ENCODE results near the gene WDR7.

The WDR7 gene

DNA sequence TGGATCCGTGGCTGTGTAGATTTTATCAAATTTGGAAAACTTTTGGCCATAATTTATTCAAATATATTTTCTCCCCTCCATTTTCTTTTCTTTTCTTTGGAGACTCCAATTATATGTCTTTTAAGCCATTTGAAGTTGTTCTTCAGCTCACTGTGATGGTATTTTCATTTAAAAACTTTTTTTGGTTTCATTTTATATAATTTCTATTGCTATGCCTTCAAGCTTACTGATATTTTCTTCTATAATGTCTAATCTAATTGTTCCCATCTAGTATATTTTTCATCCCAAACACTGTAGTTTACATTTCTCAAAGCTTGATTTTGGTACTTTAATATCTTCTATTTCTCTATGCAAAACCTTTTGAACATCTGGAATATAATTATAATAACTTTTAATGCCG is 72.5 kb downstream of the WDR7 start:
- no peak for DNase-seq

DNA sequence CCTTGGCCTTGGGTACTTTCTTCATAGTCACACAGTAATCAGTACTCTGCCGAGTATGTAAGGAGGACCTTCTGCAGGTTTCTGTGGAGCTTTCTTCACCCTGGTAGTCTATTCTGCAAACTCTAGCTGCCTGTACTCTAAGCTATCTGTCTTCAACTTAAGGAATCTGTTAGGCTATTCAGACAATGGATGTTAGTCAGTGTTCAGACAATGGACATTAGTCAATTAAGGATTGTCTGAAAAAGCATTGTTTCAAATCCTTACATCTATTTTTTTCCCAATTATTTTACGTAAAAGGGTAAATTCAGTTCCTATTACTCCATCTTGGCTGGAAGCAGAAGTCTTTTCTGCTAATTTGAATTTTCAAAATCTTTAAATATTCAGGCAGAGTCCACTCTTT is 75.7 kb downstream of the WDR7 start:
- DNase-seq, result no peak

DNA sequence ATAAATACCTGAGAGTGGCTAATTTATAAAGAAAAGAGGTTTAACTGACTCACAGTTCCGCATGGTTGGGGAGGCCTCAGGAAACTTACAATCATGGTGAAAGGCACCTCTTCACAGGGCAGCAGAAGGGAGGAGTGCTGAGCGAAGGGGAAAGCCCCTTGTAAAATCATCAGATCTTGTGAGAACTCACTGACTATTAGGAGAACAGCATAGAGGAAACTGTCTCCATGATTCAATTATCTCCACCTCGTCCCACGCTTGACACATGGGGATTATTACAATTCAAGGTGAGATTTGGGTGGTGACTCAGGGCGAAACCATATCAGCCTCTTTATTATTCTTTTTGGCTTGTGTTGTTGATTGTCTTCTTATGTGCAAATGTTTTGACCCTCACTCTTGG is 76.2 kb downstream of the WDR7 start:
- DNase-seq, result no peak

GRCh38 chr18:56728741-56729140 is 77.6 kb downstream of the WDR7 start:
- DNase-seq, result no peak

DNA sequence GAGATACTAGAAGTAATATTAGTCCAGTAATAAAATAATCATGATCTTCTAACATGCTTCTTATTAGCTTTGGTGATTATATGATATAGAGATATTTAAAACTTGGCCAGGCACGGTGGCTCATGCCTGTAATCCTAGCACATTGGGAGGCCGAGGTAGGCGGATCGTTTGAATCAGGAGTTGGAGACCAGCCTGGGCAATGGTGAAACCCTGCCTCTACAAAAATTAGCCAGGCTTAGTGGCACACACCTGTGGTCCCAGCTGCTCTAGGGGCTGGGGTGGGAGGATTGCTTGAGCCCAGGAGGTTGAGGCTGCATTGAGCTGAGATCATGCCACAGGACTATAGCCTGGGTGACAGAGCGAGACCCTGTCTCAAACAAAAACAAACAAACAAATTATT is 87.0 kb downstream of the WDR7 start:
- DNase-seq, result peak; percentile 28 to 67

DNA sequence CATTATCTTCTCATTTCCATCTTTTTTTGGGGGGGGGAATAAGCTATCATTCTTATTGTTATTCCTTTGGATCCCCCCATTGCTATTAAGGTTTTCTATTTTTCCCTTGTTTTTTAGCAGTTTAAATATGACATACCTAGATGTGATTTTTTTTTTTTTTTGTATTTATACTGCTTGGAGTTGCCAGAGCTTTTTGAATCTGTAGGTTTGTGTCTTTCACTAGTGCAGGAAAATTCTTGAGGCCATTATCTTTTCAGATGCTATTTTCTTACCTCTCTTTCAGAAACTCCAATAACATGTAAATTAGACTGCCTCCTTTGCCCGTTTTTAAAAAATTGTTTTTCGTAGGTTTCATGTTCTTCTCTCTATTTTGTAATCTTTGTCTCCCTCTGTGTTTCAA is 88.6 kb downstream of the WDR7 start:
- no peak for DNase-seq

DNA sequence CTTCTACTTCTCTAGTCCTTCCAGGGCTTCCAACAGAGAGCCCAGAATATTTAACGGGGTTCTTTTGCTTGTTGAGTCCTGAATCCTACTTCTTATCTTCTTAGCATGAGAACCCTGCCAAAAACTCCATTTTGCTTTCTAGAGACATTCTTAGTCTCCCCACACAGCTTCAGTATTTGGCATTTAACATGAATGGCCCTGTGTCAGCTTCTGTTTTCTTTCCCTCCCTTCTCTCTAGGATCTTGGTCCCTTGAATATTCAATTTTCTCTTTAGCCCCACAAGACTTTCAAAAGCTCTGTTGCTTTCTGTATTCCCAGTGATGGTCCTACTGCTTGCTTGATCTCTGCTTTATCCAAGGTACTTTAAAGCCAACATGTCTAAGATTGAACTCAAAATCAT is 89.5 kb downstream of the WDR7 start:
- DNase-seq, result no peak

- DNase-seq, result no peak
These were observed 90.5 kb downstream of the WDR7 start for GRCh38 chr18:56741685-56742084.

DNA sequence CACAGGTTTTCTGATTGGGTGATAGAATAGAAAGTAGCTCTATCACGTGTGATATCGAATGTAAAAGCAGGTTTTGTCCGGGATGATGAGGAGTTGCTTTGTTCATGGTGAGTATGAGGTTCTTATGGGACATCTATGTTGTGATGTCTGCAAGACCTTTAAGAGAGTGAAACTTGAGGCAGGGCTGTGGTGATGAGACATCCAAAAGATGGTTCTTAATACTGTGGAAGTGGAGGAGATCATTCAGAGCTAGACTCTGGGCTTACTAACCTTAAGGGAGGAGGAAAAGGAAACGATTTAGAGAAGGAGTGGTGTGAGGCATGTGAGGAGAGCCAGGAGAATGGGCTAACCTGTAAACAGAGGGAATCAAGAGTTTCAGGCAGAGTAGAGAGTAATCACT is 92.0 kb downstream of the WDR7 start:
- no peak for DNase-seq

DNA sequence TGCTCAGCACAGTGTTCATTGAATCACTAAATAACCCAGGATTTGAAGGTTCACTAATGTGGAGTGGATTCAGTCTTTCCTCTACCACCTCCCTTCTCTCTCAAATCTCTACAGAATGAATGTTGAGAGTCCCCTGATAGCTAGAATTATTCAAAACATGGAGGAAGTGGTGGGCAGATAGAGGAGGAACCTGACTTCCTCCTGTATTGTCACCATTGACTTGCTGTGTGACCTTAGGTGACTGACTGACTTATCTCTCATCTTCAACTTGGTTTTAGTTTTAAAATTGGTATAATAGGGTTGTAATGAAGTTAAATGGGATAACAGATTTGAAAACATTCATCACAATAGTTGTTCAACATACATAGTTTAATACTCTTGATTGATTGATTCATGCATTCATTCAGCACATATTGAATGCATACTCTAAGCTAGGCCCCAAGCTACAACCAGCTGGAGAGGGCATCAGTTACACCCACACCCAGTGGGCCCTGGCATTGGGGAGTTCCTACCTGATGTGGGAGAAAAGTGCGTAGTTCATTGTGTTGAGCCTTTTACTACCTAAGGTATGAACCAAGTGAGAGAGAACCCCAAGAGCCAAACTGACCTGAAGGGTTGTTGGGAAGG is 96.0 kb downstream of the WDR7 start:
- DNase-seq, result no peak

GRCh38 chr18:56747857-56748256 is 96.7 kb downstream of the WDR7 start:
- no peak for DNase-seq

DNA sequence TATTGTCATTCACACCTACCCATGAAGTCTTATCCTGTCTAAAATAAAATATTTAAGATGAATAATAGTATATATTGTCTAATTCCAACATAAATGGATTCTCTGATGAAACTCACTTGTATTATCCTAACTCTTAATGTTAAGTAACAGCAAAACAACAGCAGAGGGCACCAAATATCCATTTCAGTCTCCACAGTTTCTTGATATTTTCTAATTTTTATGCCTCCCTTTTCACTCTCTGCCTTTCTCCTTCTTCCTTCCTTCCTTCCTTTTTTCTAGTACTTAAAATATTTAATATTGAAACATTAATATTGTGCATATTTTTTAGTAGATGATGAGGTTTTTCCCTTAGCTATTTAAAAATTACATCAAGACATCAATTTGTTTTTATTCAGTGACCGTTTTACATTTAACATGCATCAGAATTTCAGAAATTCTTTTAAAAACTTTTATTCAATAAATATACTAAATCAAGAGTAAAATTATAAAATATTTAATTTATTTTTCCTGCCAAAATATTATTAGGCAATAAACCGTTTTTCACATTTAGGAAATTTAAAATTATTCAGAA is 97.6 kb downstream of the WDR7 start:
- DNase-seq, result peak in 1 of 2 experiments; percentile 54

DNA sequence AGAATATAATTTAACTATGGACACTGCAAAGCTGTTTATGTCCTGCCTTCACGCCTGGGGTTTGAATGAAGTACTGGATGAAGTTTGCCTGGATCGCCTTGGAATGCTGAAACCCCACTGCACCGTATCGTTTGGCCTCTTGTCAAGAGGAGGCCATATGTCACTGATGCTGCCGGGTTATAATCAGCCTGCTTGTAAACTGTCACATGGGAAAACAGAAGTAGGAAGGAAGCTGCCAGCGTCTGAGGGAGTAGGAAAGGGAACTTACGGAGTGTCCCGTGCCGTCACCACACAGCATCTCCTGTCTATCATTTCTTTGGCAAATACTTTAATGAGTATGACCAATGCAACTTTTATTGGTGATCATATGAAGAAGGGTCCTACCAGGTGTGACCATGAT is 105.8 kb downstream of the WDR7 start:
- DNase-seq, result peak; percentile 91 to 96

DNA sequence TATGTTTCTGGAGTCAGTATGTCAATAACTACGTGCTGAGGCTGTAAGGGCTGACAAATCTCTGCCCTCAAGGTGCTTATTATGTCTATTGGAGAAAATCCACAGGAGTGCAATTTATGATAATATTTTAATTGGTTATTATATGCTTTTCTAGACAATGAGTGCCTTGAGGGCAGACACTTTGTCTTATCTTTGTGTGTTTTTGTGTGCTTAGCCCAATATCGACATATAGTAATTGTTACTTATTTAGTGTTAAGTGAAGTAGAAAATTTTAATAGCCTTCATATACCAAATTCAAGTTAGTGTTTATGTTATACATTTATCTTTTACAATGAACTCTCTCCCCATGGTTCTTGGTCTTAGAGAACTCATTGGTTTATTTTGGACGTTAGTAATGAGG is 118.9 kb downstream of the WDR7 start:
- no peak for DNase-seq

DNA sequence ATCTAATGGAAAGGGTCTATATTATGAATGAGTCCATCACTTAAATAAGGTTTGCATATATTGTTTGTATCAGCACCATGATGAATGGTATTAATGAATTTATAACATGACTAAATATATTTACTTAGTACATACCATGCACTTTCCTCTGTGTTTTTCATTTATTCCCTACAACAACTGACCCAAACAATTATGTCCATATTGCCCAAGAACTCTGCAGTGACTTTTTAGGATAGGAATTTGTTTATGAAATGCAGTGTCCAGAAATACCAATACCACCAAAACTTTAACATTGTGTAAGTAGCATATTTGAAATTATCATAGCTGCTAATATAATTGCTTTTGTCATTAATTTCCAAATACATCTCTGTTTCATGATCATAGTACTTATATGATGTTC is 119.7 kb downstream of the WDR7 start:
- no peak for DNase-seq

DNA sequence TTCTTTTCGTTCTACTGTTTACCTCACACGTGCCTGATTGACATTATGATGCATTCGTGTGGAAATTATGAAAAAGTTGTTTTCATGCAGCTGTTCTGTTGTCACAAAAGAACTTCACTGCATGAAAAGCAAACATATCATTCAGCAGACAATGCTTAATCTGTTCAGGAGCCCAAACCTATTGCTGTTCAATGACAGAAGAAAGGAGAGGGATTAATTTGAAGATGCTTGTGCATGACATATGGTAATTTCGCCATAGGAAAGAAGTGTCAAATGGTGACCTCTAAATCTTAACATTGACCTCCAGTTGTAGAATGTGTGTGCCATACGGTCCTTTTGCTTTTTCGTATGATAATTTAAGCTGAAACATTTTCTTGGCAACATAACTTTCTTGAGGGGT is 124.5 kb downstream of the WDR7 start:
- peak; percentile 39 to 89 for DNase-seq

DNA sequence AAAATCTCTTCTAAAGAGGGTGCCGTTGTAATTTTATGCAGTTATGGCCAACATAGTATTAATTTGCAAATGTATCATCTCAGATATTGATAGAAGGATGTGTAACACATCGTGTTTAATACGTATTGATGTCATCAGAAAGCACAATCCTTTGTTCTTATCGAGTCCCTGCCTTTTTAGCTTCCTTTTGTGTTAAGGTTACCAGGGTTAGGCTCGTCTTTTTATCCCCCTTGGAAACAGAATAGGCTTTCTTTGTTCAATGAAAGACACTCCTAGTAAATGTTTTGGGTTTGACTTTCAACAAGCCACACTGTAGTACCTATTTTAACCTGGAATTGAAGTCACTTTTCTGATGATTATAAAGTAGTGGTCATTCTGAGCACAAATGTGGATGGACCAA is 136.2 kb downstream of the WDR7 start:
- DNase-seq, result no peak

GRCh38 chr18:56789004-56789888 is 138.1 kb downstream of the WDR7 start:
- peak; percentile 32 to 51 for DNase-seq

DNA sequence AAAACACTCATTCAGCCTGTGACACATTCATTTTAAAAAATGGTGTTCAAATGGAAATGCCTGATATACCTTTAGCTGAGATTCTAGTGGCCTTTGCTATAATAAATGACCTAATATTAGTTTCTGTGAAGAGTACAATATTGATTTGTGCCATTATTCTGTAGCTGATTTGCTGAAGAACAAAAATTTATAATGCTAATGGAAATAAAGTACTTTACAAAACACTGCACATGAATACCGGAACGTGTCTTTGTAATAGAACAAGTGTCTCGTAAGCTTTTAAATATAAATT is 138.7 kb downstream of the WDR7 start:
- DNase-seq, result no peak

- DNase-seq, result no peak
These were observed 144.2 kb downstream of the WDR7 start for GRCh38 chr18:56795381-56795780.

DNA sequence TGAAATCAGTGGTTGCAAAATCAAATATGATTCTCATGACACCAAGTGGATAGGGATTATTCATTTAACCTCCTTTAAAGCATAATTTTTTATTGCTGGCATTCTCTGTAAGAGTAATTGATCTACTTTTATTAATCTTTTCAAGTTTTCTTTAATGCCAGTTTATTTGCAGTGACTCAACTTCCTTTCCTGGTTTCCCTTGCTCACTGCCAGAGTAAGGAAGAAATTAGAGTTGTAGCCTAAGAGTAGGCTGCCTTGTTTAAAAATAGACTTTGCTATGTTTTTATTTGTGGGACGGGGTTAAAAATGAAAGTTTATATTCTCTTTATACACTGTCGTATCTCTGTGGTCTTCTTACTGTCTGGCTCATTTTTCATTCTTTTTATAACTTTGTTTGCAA is 148.6 kb downstream of the WDR7 start:
- no peak for DNase-seq

DNA sequence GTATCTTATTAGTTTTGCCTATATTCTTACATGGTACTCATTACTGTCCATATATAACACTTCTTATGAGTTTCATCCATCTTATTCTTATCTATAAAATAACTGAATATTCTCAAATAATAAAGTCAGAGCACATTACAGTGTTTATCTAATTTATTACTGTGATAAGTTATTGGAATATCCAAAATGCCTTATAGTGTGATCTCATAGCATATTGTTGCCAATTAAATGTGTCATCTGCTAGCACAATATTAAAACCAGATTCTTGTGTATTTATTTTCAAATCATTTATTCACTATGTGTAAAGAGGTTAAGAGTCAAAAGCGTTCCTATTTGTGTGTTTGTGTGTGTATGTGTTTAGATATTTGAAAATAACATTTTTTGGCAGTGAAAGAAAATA is 151.9 kb downstream of the WDR7 start:
- DNase-seq, result no peak

DNA sequence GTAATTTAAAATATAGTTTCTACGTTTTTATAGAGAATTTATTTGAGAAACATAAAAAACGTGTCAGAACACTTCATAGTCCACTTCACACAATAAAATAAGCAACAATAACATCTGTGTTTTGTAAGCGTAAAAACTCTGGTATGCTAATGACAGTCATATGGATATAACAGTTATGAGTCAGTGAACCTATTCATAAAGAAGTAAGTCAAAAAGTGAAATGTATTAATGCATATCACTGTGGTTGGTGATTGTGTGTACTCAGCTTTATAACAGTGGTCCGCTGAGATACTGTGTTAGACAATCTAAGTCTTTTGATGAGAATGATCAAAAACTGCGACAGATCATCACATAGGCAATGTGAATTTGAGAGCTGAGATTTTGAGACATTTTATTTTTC is 153.2 kb downstream of the WDR7 start:
- no peak for DNase-seq

GRCh38 chr18:56807901-56808300 is 156.7 kb downstream of the WDR7 start:
- DNase-seq, result no peak

DNA sequence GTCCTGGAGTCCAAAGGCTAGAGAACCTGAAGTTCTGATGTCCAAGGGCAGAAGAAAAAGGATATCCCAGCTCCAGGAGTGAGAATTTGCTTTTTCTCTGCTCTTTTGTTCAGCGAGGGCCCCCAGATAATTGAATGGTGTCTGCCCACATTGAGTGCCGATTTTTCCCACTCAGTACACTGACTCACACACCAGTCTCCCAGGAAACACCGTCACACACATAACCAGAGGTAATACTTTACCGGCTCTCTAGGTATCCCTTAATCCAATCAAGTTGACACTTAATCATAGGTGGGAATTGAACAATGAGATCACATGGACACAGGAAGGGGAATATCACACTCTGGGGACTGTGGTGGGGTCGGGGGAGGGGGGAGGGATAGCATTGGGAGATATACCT is 161.5 kb downstream of the WDR7 start:
- no peak for DNase-seq
